Activated B cell treated with CpG ODN at 0.5 μM for 24 hours (primary cell): ENCODE data around the gene RPS6KA2. TPM values are rescaled to one million over a fixed set of nuclear protein-coding genes. Genes with fewer than 3 reads are reported as not detected.

Experiments
- ATAC-seq: fragments of 200-7000 bp; cut with Tn5 transposase; one replicate; pipeline ENCODE4 v1.10.0; 2021; ENCODE audit warnings: low read depth, mild to moderate bottlenecking, moderate library complexity
- CTCF ChIA-PET: fragments of 350-600 bp; sonication (Branson Sonifier 250); formaldehyde crosslinking; loops from one replicate; lab custom pipeline; 2021; ENCODE audit warnings: antibody characterized with exemption; lab: Charles Lee
- POLR2A ChIA-PET: fragments of 350-600 bp; sonication (Branson Sonifier 250); formaldehyde crosslinking; loops from one replicate; lab custom pipeline; 2021; ENCODE audit warnings: antibody characterized with exemption; lab: Charles Lee
- DNase-seq: peaks from one replicate; pipeline ENCODE4 v3.0.0; 2022
- H3K27ac Mint-ChIP-seq: one replicate; pipeline ENCODE4 v1.8.0; 2020; ENCODE audit warnings: mixed read lengths
- H3K27me3 Mint-ChIP-seq: one replicate; pipeline ENCODE4 v1.8.0; 2021; ENCODE audit warnings: mixed read lengths
- H3K36me3 Mint-ChIP-seq: one replicate; pipeline ENCODE4 v1.8.0; 2021; ENCODE audit warnings: low read depth, mixed read lengths
- H3K4me1 Mint-ChIP-seq: one replicate; pipeline ENCODE4 v1.8.0; 2021; ENCODE audit warnings: mixed read lengths
- H3K4me3 Mint-ChIP-seq: one replicate; pipeline ENCODE4 v1.8.0; 2020; ENCODE audit warnings: mild to moderate bottlenecking, mixed read lengths
- H3K9me3 Mint-ChIP-seq: one replicate; pipeline ENCODE4 v1.8.0; 2020; ENCODE audit warnings: mixed read lengths
- CTCF ChIP-seq: fragments of 200-600 bp; IDR thresholded peaks from one replicate; pipeline ENCODE4 v1.8.0; 2022; ENCODE audit warnings: antibody characterized with exemption, mild to moderate bottlenecking
- intact Hi-C: fragments of 100-400 bp; cut with micrococcal nuclease; formaldehyde crosslinking; loops from one replicate; pipeline ENCODE4 v1.15.1; 2024
- total RNA-seq: library from RNA; stranded (reverse); gene quantifications from 2 replicates; pipeline ENCODE4 v1.2.3, GENCODE V29; 2022

Gene RPS6KA2
- total RNA-seq, 1 donor from 2014 or later: 14.4 TPM

GRCh38 chr6:166423051-166423745, 203.9 kb downstream of the RPS6KA2 start:
- POLR2A ChIA-PET: no interaction called here
- no peak for DNase-seq
- Mint-ChIP-seq H3K27me3 (no peaks in the 10 kb centered on the region), H3K4me3 (no peak overlapping the region), H3K4me1 (no peaks in the 10 kb centered on the region), H3K9me3 (no peaks in the 10 kb centered on the region), H3K36me3 (peaks cover 2% of the 10 kb centered on the region), H3K27ac (no peak overlapping the region)
- intact Hi-C loops: no loop called here
- ATAC-seq: no peak
- no peak for TF ChIP-seq CTCF
- CTCF ChIA-PET: no interaction called here

GRCh38 chr6:166422201-166422940, 204.7 kb downstream of the RPS6KA2 start:
- H3K9me3 Mint-ChIP-seq: no peaks in the 10 kb centered on the region
- CTCF ChIA-PET: no interaction called here
- H3K36me3 Mint-ChIP-seq: peaks cover 3% of the 10 kb centered on the region
- no peak overlapping the region for H3K4me3 Mint-ChIP-seq
- ATAC-seq: no peak
- no peaks in the 10 kb centered on the region for H3K27me3 Mint-ChIP-seq
- H3K27ac Mint-ChIP-seq: no peak overlapping the region
- intact Hi-C loops: no loop called here
- no peaks in the 10 kb centered on the region for H3K4me1 Mint-ChIP-seq
- POLR2A ChIA-PET: no interaction called here
- DNase-seq: no peak
- TF ChIP-seq CTCF: no peak

GRCh38 chr6:166420351-166420750, 206.7 kb downstream of the RPS6KA2 start:
- Mint-ChIP-seq H3K27ac (no peak overlapping the region), H3K36me3 (peaks cover 3% of the 10 kb centered on the region), H3K27me3 (no peaks in the 10 kb centered on the region), H3K4me1 (no peaks in the 10 kb centered on the region), H3K4me3 (no peak overlapping the region), H3K9me3 (peaks cover 4% of the 10 kb centered on the region)
- no peak for ATAC-seq
- TF ChIP-seq CTCF: no peak
- CTCF ChIA-PET: no interaction called here
- intact Hi-C loops: no loop called here
- POLR2A ChIA-PET: no interaction called here
- no peak for DNase-seq

GRCh38 chr6:166419717-166420116, 207.3 kb downstream of the RPS6KA2 start:
- Mint-ChIP-seq H3K36me3 (peaks cover 3% of the 10 kb centered on the region), H3K27me3 (no peaks in the 10 kb centered on the region), H3K27ac (no peak overlapping the region), H3K4me1 (no peaks in the 10 kb centered on the region), H3K9me3 (peaks cover 4% of the 10 kb centered on the region), H3K4me3 (no peak overlapping the region)
- ATAC-seq (no peak), DNase-seq (no peak)
- ChIA-PET POLR2A (no interaction called here), CTCF (no interaction called here)
- no peak for TF ChIP-seq CTCF
- intact Hi-C loops: no loop called here

- Mint-ChIP-seq H3K4me1 (no peaks in the 10 kb centered on the region), H3K27me3 (no peaks in the 10 kb centered on the region), H3K36me3 (peaks cover 3% of the 10 kb centered on the region), H3K9me3 (peaks cover 4% of the 10 kb centered on the region), H3K27ac (no peak overlapping the region), H3K4me3 (no peak overlapping the region)
- DNase-seq (no peak), ATAC-seq (no peak)
- ChIA-PET CTCF (no interaction called here), POLR2A (no interaction called here)
- TF ChIP-seq CTCF: no peak
- intact Hi-C loops: no loop called here
Observed at GRCh38 chr6:166419286-166419685, 207.8 kb downstream of the RPS6KA2 start.
